ENCODE results near the gene TUBA4A.
A peak's percentile ranks its signal among the peaks of the same experiment; 100 is the strongest.
"Not testable (repeated sequence)": the region's sequence is repeated elsewhere in the genome, so short reads cannot be mapped to it uniquely, and the experiment has no call there.

The TUBA4A gene

GRCh38 chr2:219210886-219211362 is 42.8 kb downstream of the TUBA4A start:
- DNase-seq (ENCODE audit: low spot score) = peak; percentile 7

DNA sequence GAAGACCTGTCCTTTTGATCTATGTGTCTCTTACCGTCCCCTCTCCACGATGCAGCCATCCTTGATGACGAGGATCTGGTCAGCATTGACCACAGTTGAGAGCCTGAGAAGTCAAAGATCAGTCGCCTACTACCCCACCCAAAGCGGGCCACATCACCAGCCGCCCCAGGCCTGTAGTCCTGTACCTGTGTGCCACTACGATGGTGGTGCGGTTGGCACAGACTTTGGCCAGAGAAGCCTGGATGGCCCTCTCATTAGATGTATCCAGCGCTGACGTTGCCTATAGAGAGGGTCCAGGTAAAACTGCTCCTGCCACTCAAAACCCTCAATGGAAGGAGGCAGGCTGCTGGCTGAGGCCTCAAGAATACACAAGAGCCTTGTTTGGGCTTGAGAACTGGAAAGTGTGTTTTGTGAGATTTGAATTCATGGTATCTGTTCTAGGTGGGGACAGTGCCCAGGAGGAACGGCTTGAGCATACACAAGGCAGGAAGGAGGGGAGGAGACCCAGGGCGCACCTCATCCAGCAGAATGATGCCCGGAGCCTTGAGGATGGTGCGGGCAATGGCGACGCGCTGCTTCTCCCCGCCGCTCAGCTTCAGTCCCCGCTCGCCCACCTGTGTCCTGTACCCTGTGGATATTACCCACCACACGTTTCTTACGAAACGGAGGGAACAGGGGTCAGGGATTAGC is 43.4 kb downstream of the TUBA4A start:
- DNase-seq (ENCODE audit: low spot score) = peak; percentile 5

GRCh38 chr2:219209236-219210195 is 44.2 kb downstream of the TUBA4A start:
- DNase-seq (ENCODE audit: low spot score) = peak; percentile 9

DNA sequence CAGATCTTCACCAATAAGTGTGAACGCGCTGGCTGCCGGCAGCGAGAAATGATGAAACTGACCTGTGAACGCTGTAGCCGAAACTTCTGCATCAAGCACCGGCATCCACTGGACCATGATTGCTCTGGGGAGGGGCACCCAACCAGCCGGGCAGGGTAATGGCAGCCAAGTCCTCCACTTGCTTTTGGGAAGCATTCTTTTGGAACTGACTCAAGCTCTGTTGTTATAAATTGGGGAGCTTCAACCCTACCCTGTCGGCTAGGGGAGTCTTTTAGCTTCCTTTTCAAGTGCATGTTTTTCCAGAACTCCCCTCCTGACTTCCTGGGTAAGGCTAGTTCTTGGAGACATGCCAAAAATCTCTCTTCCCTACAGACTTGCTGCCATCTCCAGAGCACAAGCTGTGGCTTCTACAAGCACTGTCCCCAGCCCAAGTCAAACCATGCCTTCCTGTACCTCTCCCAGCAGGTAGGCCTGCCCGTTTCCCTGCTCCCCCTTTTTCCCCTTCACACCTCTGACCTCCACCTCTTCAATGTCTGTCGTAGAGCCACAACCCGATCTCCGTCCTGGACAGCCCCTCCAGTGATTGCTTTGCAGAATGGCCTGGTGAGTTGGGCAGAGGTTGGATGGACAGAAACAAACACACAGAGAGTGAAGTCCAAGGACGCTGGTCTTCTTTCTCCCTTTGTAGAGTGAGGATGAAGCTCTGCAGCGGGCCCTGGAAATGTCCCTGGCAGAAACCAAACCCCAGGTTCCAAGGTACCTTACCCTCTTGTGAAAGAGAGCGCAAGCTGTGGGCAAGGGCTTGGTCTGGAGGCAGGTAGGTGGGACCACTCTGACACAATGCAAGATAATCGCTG is 45.6 kb downstream of the TUBA4A start:
- DNase-seq (ENCODE audit: low spot score) = peak; percentile 46

DNA sequence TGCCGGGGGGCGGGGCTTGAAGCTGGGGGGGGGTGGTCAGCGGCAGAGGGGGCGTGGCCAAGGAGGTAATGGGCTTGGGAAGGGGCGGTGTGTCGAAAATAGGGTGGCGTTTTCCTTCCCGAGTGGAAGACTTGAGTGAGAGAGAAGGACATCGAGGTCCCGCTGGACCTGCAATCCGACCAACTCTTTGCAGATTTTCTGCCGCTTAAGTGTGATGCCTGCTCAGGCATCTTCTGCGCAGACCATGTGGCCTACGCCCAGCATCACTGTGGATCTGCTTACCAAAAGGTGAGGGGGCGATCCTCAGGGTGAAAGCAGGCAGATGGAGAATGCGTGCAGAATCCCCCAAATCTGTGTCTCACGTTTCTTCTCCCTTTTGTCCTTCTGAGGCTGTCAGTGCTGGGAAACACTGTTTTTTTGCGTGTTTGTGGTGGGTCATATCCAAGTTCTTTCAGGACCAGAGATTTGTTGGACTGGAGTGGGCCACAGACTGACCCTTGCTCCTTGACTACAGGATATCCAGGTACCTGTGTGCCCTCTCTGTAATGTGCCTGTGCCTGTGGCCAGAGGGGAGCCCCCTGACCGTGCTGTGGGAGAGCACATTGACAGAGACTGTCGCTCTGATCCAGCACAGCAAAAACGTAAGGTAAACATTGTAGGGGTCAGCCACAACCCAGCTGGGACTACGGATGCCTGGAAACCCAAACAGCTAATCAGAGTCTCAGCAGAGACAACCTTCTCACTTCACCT is 46.4 kb downstream of the TUBA4A start:
- no peak for DNase-seq (ENCODE audit: low spot score)

DNA sequence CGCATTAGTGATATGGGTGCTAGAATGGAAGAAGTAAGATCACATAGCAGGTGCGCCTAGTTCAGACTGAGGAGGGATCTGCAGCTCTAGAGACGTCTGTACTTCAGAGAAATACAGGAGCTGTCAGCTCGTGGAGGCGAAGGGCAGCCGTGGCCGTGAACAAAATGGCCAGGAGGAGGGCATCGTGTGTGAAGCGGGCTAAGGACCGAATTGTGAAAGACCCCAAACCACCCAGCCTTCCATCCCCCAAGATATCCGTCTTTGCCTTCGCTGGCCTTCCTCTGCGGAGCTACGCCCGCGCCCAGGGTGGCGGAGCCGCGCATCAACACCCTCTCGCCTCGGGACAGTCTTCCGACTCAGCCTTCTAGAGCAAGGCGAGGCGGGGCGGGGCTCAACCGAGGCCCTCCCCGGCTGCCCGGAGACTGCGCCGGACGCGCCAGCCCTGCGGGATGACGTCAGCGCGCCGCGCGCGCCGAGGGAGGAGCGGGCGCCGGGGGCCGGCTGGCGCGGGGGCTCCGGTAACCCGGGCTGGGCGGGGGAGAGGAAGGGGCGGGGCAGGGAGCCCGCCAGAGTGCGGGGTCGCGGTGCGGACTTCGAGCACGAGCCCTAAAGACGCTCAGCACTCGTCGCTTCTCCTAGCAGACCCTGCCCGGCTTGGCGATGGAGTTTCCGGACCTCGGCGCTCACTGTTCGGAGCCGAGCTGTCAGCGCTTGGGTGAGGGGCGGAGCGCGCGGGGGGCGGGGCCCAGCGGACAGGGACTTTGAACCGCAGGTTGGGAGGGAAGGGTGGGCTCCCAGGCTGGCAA is 47.2 kb downstream of the TUBA4A start, which contains the start of gene ZFAND2B:
ZFAND2B (plus strand) TSS at position 455 of the 806 bp plus-strand sequence; CDS start at position 661, 206 bp downstream.
- peak; percentile 96 for DNase-seq (ENCODE audit: low spot score)

- no peak for DNase-seq (ENCODE audit: low spot score)
Observed at GRCh38 chr2:219205981-219206327, 47.8 kb downstream of the TUBA4A start.

DNA sequence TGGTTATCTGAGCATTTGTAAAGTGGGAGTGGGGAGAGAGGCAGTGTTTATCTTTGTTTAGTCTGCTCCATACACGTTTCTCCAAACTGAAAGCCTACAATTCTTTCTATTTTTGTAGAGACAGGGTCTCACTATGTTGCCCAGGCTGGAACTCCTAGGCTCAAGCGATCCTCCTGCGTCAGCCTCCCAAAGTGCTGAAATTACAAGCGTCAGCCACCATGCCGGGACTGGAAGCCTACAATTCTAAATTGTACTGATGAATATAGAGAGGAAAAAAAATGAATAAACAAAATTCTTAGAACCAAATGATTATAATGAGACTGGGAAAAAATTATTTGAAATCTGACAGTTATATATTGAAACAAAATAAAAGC is 48.6 kb downstream of the TUBA4A start:
- DNase-seq (ENCODE audit: low spot score) = peak; percentile 5

DNA sequence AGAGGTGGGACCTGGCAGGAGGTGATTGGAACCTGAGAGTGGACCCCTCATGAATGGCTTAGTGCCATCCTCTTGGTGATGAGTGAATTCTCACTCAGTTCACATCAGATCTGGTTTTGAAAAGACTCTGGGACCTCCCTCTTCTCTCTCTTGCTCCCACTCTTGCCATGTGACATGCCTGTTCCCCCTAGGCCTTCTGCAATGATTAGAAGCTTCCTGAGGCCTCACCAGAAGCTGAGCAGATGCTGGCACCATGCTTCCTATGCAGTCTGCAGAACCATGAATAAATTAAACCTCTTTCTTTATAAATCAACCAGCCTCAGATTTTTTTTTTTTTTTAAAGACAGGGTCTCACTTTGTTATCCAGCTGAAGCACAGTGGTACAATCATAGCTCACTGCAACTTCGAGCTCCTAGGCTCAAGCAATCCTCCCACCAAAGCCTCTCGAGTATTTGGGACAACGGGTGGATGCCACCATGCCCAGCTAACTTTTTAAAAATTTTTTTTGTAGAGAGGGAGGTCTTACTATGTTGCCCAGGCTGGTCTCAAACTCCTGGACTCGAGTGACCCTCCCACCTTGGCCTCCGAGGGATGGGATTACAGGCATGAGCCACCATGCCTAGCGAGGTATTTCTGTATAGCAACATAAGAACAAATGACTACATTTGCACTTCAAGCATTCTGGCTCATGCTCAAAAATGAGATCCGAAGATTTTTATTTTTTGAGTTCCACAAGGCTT is 49.1 kb downstream of the TUBA4A start:
- DNase-seq (ENCODE audit: low spot score) = peak; percentile 5

DNA sequence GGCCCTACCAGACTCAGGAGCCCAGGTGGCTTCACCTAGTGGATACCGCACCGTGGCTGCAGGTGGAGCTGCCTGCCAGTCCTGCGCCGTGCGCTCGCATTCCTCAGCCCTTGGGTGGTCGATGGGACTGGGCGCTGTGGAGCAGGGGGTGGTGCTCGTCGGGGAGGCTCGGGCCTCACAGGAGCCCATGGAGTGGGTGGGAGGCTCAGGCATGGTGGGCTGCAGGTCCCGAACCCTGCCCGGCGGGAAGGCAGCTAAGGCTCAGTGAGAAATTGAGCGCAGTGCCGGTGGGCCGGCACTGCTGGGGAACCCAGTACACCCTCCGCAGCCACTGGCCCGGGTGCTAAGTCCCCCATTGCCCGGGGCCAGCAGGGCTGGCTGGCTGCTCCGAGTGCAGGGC is 52.4 kb downstream of the TUBA4A start:
- not testable (repeated sequence) for DNase-seq (ENCODE audit: low spot score)

DNA sequence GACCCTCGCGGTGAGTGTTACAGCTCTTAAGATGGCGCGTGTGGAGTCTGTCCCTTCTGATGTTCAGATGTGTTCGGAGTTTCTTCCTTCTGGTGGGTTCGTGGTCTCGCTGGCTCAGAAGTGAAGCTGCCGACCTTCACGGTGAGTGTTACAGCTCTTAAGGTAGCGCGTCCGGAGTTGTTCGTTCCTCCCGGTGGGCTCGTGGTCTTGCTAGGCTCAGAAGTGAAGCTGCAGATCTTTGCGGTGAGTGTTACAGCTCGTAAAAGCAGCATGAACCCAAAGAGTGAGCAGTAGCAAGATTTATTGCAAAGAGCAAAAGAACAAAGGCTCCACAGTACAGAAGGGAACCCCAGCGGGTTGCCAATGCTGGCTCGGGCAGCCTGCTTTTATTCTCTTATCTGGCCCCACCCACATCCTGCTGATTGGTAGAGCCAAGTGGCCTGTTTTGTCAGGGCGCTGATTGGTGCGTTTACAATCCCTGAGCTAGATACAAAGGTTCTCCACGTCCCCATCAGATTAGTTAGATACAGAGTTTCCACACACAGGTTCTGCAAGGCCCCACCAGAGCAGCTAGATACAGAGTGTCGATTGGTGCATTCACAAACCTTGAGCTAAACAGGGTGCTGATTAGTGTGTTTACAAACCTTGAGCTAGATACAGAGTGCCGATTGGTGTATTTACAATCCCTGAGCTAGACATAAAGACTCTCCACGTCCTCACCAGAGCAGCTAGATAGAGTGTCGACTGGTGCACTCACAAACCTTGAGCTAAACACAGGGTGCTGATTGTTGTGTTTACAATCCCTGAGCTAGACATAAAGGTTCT is 53.0 kb downstream of the TUBA4A start:
- DNase-seq (ENCODE audit: low spot score) = peak; percentile 2

Data from hematopoietic multipotent progenitor cell treated with erythropoietin and hydrocortisone succinate and interleukin-3 and kit ligand, for 17 days (in vitro differentiated cells).